Muscle of back (tissue), 11 donors: Measurements from ENCODE around the gene GSDMA. TPM values are rescaled to one million over a fixed set of nuclear protein-coding genes. Genes with fewer than 3 reads are reported as not detected.

Source experiments
- DNase-seq, 3 donors: peaks; one replicate each; pipeline versions ENCODE4 v3.0.0 to v3.0.0-alpha.2; 2013
- polyA plus RNA-seq, 10 donors: library from polyadenylated mRNA; unstranded; fragments of 120-200 nt; gene quantifications; one replicate each; pipeline ENCODE4 v1.2.1, GENCODE V29; 2013; ENCODE audit not compliant: insufficient read length in 10 of 10

The GSDMA gene
- polyA plus RNA-seq, 10 donors, result 0.05 to 0.31 (median 0.13) TPM; not detected in 2

DNA sequence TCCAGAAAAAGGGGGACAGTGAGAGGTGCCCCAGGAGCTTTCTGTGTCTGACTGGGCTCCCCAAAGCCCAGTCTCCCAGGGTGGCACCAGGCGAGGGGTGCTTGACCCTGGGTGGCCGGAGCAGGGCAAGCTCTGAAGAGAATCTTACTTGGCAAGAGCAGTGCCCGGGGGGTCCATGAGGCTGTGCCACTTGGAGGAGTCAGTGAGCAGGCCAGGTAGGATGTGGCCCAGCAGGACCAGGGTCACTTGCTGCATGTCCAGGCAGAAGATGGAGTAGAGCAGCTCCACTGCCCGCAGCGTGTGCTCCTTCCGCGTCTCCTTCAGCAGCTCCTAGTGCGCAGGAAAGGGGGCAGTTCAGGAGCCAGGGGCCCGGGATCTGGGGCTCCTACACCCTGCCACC lies 59.7 kb downstream of the GSDMA start:
- DNase-seq, result no peak

DNA sequence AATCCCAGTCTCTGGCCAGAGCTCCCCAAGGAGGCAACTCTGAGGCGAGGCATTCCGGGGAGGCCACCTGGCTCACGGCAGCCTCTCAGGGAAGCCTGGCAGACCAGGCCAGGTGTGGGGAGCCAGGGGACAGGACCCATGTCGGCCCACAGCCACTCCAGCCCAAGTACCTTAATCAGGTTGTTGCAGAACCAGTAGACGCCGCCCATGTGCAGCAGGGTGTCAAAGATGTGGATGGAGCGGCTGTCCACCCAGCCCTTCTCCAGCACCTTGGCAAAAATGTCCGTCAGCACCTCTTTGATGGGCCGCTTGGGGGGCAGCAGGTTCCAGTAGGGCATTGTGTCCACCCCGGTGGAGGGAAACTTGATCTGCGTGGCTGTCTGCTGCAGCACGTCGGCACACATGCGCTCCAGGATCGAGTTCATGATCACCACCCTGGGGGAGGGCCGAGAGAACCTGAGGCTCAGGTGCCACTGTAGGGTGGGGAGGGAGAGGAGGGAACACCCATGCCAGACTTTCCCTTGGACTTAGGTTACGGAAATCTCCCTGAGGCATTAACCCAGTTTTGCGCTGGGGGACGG lies 60.2 kb downstream of the GSDMA start:
- DNase-seq, result no peak

DNA sequence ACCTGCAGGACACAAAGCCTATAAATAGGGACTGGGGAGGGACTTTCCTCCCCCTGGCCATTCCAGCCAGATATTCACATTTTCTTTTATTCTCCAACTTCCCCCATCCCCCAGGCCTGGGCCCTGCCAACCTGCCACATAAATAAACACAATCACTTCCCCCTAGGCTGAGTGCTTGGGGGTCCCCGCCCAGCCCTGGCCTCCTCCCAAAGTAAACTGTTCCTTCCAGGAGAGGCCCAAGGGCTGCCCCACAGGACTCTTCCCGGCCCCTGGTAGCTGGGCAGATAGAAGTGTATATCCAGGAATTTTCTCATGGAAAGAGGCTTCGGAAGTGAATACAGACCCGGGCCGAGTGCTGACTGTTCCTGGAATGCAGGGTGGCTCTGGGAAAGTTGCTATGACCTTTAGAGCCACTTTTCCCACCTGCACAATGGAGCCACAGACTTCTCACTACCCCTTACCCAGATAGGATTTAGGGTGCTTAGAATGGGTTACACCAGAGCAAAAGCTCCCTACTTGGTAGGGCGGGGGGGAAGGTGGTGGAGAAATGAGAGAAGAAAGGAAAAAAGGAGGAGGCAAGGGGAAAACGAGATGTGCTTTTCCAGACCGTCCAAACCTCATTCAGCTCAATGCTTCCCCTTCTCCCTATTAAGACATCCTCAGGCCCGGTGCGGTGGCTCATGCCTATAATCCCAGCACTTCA lies 60.9 kb downstream of the GSDMA start:
- DNase-seq, result peak in 1 of 3 donors; percentile 40

DNA sequence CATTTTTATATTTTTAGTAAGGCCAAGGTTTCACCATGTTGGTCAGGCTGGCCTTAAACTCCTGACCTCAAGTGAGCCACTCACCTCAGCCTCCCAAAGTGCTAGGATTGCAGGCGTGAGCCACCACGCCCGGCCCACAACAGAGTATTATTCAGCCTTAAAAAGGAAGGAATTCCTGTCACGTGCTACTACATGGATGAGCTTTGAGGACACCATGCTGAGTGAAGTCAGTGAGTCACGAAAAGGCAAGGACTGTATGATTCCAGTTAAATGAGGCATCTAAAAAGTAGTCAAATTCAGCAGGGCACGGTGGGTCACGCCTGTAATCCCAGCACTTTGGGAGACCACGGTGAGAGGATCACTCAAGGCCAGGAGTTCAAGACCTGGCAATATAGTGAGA lies 62.1 kb downstream of the GSDMA start:
- DNase-seq, result no peak

DNA sequence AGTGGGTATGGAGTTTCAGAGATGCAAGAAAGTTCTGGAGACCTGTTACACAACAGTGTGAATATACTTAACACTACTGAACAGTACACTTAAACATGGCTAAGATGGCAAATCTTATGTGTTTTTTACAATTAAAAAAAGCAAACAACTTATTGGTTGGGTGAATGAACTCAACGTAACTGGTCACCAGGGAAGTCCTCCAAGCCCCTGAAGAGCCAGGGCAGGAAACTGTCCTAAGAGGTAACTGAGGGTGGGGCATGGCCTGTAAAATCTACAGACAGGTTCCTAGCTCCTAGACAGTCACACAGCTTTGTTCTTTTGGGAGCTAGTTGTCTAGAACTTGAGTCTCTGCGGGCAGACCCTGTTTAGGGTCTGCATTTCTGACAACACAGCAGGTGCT lies 62.8 kb downstream of the GSDMA start:
- DNase-seq, result no peak

DNA sequence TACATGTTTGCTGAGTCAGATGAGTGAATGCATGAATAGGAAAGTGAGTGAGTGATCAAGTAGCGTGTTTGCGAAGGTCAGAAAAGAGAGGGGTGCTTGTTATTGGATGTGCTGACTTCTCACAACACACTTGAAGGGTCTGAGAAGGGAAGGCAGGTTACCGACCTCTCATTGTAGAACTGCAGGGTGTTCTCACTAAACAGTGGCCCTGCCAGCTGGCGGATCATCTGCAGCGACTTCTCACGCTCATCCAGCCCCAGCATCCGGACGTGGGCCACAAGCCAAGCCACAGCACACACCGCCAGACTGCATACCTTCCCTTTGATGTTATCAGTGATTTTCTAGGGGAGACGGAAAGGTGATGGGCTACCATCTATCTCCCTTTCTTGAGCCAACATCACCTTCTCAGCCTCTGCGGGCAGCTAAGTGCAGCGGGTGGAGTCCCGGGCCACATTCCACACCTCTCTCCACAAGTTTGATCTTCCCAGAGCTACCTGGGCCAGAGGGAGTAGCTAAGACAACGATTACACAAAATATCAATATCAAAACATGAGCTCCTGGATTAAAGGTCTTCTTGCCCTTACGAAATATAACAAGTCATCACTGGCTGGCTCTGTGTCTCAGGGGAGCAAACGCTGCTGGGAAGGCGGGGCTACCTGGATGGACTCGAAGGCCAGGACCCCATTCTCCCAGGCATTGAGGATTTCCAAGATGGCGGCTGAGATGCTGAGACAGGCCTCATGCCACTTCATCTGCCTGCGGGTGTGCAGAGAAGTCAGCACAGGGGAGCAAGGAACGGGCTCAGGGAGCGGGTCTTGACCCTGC lies 63.4 kb downstream of the GSDMA start:
- no peak for DNase-seq

DNA sequence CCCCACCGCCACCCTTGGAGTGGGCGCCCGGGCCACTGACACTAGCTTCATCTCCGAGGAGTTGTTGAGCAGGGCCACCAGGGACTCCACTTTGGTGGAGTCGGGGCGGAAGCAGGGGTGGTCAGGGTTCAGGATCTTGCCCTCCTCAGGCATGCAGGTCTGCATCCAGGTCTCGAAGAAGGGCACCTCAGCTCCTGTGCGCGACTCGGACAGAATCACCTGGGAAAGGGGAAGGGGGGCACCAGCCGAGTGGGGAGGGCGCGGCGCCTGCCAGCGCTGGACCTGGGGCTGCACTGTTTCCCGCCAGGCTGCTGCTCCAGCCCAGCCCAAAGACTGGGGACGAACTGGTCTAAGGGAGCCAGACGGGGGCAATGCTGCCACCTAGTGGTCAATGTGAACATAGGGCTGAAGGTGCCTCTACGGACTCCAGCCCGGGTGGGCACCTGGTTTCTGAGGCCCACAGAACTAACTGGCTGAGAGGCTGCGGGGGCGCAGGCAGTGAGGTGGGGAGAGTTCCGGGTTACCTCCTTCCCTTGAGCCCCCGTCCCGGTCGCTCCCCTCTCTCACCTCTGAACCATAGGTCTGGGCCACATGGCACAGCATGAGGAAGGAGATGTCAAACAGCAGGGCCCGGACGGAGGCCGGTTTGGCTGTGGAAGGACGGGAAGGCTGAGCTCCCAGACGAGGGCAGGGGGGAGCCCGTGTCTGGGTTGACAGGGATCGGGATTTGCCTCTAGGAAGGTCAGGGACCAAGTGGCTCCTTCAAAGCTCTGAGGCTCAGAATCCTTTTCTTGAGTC lies 64.2 kb downstream of the GSDMA start:
- DNase-seq, result peak; percentile 78 to 90 (median 87)

Other genes starting within 250 kb of the GSDMA start
- 10 to 100 TPM; 15.2 to 23.7 (median 19.0) TPM for gene MIEN1, start 232.5 kb upstream of the GSDMA start, polyA plus RNA-seq
- 1 to 10 TPM in 2 of 10 donors, under 1 TPM in 8; 0.14 to 1.9 (median 0.42) TPM for gene GRB7, start 225.1 kb upstream of the GSDMA start, polyA plus RNA-seq
- gene IKZF3, start 98.7 kb upstream of the GSDMA start, polyA plus RNA-seq, result 1 to 10 TPM in 1 of 10 donors, under 1 TPM in 9; 0.08 to 2.1 (median 0.26) TPM
- gene ZPBP2, start 94.8 kb upstream of the GSDMA start, polyA plus RNA-seq, result under 1 TPM in 2 of 10 donors, not detected in 8; 0.11 to 0.20 TPM
- gene GSDMB, start 44.4 kb upstream of the GSDMA start, polyA plus RNA-seq, result 10 to 100 TPM in 4 of 10 donors, 1 to 10 TPM in 6; 4.3 to 16.2 (median 7.9) TPM
- gene ORMDL3, start 35.4 kb upstream of the GSDMA start, polyA plus RNA-seq, result 10 to 100 TPM; 38.9 to 51.5 (median 46.2) TPM
- gene LRRC3C, start 35.3 kb upstream of the GSDMA start, polyA plus RNA-seq, result not detected
- 10 to 100 TPM; 75.8 to 94.2 (median 84.8) TPM for gene PSMD3, start 17.8 kb downstream of the GSDMA start, polyA plus RNA-seq
- gene CSF3, start 52.4 kb downstream of the GSDMA start, polyA plus RNA-seq, result under 1 TPM in 3 of 10 donors, not detected in 7; 0.17 to 0.25 (median 0.21) TPM
- gene MED24, start 91.4 kb downstream of the GSDMA start, polyA plus RNA-seq, result 10 to 100 TPM; 50.2 to 97.2 (median 66.1) TPM
- gene THRA, start 100.0 kb downstream of the GSDMA start, polyA plus RNA-seq, result 10 to 100 TPM; 53.4 to 69.2 (median 63.8) TPM
- 1 to 10 TPM; 2.0 to 7.7 (median 4.6) TPM for gene NR1D1, start 137.6 kb downstream of the GSDMA start, polyA plus RNA-seq
- gene MSL1, start 159.0 kb downstream of the GSDMA start, polyA plus RNA-seq, result 100 to 1,000 TPM in 8 of 10 donors, 10 to 100 TPM in 2; 90.6 to 144 (median 118) TPM
- 10 to 100 TPM; 47.9 to 73.4 (median 68.9) TPM for gene CASC3, start 177.5 kb downstream of the GSDMA start, polyA plus RNA-seq
- gene RAPGEFL1, start 214.5 kb downstream of the GSDMA start, polyA plus RNA-seq, result 10 to 100 TPM in 2 of 10 donors, 1 to 10 TPM in 8; 4.3 to 13.0 (median 6.4) TPM